Mesendoderm (in vitro differentiated cells): ENCODE data around the gene ATL3.
"Not testable (repeated sequence)": the region's sequence is repeated elsewhere in the genome, so short reads cannot be mapped to it uniquely, and the experiment has no call there.

Source experiments
- DNase-seq: peaks from one replicate; pipeline ENCODE4 v3.0.0; 2013
- H2AK5ac ChIP-seq: 2 replicates; pipeline ENCODE4 v1.6.1; 2013; ENCODE audit warnings: low read length, inconsistent platforms
- H2BK120ac ChIP-seq: 2 replicates; pipeline ENCODE4 v1.6.1; 2013; ENCODE audit warnings: low read depth, mild to moderate bottlenecking, low read length, moderate library complexity, mixed read lengths
- H2BK15ac ChIP-seq: replicated peaks from 2 replicates; pipeline ENCODE4 v1.6.1; 2013; ENCODE audit warnings: low read depth, mild to moderate bottlenecking, moderate library complexity
- H2BK5ac ChIP-seq: 2 replicates; pipeline ENCODE4 v1.6.1; 2013; ENCODE audit warnings: low read length, inconsistent platforms
- H3K18ac ChIP-seq: 2 replicates; pipeline ENCODE4 v1.6.1; 2013; ENCODE audit warnings: mild to moderate bottlenecking, low read length, mixed read lengths
- H3K23ac ChIP-seq: one replicate; pipeline ENCODE4 v1.6.1; 2013; ENCODE audit warnings: low read length
- H3K27ac ChIP-seq: 2 replicates; pipeline ENCODE4 v1.5.1; 2013; ENCODE audit warnings: low read depth, mild to moderate bottlenecking, inconsistent platforms, low read length, moderate library complexity
- H3K27me3 ChIP-seq: 2 replicates; pipeline ENCODE4 v1.6.1; 2013; ENCODE audit warnings: low read length, control low read depth, mild to moderate bottlenecking, inconsistent platforms; ENCODE audit not compliant: insufficient read depth, poor library complexity
- H3K36me3 ChIP-seq: 2 replicates; pipeline ENCODE4 v1.6.1; 2013; ENCODE audit warnings: low read length, inconsistent platforms; ENCODE audit not compliant: control insufficient read depth, insufficient read depth
- H3K4ac ChIP-seq: one replicate; pipeline ENCODE4 v1.6.1; 2013; ENCODE audit warnings: low read depth, mild to moderate bottlenecking, low read length, moderate library complexity
- H3K4me1 ChIP-seq: 2 replicates; pipeline ENCODE4 v1.6.1; 2013; ENCODE audit warnings: low read depth, low read length, inconsistent platforms; ENCODE audit not compliant: control insufficient read depth
- H3K4me2 ChIP-seq: 2 replicates; pipeline ENCODE4 v1.6.1; 2013; ENCODE audit warnings: low read length
- H3K4me3 ChIP-seq: 2 replicates; pipeline ENCODE4 v1.5.1; 2013; ENCODE audit warnings: mild to moderate bottlenecking, low read length
- H3K56ac ChIP-seq: one replicate; pipeline ENCODE4 v1.6.1; 2013; ENCODE audit warnings: low read length
- H3K79me1 ChIP-seq: 2 replicates; pipeline ENCODE4 v1.6.1; 2013; ENCODE audit warnings: low read length, inconsistent platforms
- H3K79me2 ChIP-seq: 2 replicates; pipeline ENCODE4 v1.6.1; 2013; ENCODE audit warnings: mild to moderate bottlenecking, low read length; ENCODE audit not compliant: control insufficient read depth, insufficient read depth
- H3K9ac ChIP-seq: 2 replicates; pipeline ENCODE4 v1.6.1; 2013; ENCODE audit warnings: low read length, inconsistent platforms
- H4K5ac ChIP-seq: one replicate; pipeline ENCODE4 v1.6.1; 2013; ENCODE audit warnings: low read length
- H4K8ac ChIP-seq: one replicate; pipeline ENCODE4 v1.6.1; 2013; ENCODE audit warnings: low read depth, mild to moderate bottlenecking, control low read depth, low read length, moderate library complexity
- WGBS: extraction: QIAGEN DNeasy Blood & Tissue Kit; methylation state at CpG from one replicate; pipeline ENCODE4 v1.1.7; 2013; ENCODE audit warnings: low lambda C conversion rate, missing lambda C conversion rate; ENCODE audit not compliant: insufficient coverage; ENCODE audit errors: extremely low coverage; 5-methylcytosine and 5-hydroxymethylcytosine counted together

ATL3 gene

GRCh38 chr11:63589000-63589399 is 82.2 kb downstream of the ATL3 start:
- Histone ChIP-seq H3K9ac (no peak overlapping the region), H4K5ac (no peak overlapping the region), H3K4me3 (no peak overlapping the region), H3K79me2 (no peaks in the 10 kb centered on the region), H2AK5ac (no peak overlapping the region), H3K4me2 (no peak overlapping the region), H3K79me1 (no peaks in the 10 kb centered on the region), H3K18ac (no peak overlapping the region), H2BK5ac (no peak overlapping the region), H3K4ac (no peak overlapping the region), H3K56ac (no peak overlapping the region), H3K36me3 (no peaks in the 10 kb centered on the region), H3K27ac (no peak overlapping the region), H4K8ac (no peak overlapping the region), H3K4me1 (no peaks in the 10 kb centered on the region), H3K23ac (no peak overlapping the region), H2BK120ac (no peak overlapping the region), H2BK15ac (no peak overlapping the region), H3K27me3 (no peaks in the 10 kb centered on the region)
- WGBS: no CpG with 5 or more reads among the region's 3 CpGs
- DNase-seq: no peak

GRCh38 chr11:63586451-63587166 is 84.6 kb downstream of the ATL3 start:
- Histone ChIP-seq H3K4ac (no peak overlapping the region), H3K36me3 (no peaks in the 10 kb centered on the region), H4K5ac (no peak overlapping the region), H3K27ac (no peak overlapping the region), H3K79me2 (no peaks in the 10 kb centered on the region), H2AK5ac (no peak overlapping the region), H3K79me1 (no peaks in the 10 kb centered on the region), H3K18ac (no peak overlapping the region), H3K23ac (no peak overlapping the region), H3K27me3 (no peaks in the 10 kb centered on the region), H2BK5ac (no peak overlapping the region), H2BK15ac (no peak overlapping the region), H3K4me1 (no peaks in the 10 kb centered on the region), H3K56ac (no peak overlapping the region), H2BK120ac (no peak overlapping the region), H4K8ac (no peak overlapping the region), H3K4me3 (no peak overlapping the region), H3K9ac (no peak overlapping the region), H3K4me2 (no peak overlapping the region)
- no CpG with 5 or more reads among the region's 6 CpGs for WGBS
- no peak for DNase-seq

- H2BK5ac ChIP-seq: no peak overlapping the region
- no peak overlapping the region for H4K8ac ChIP-seq
- H3K23ac ChIP-seq: no peak overlapping the region
- H3K27ac ChIP-seq: no peak overlapping the region
- H3K4me3 ChIP-seq: no peak overlapping the region
- no peak overlapping the region for H3K18ac ChIP-seq
- no peak overlapping the region for H2AK5ac ChIP-seq
- H3K9ac ChIP-seq: no peak overlapping the region
- no peak overlapping the region for H4K5ac ChIP-seq
- no peaks in the 10 kb centered on the region for H3K4me1 ChIP-seq
- H3K27me3 ChIP-seq: no peaks in the 10 kb centered on the region
- H2BK120ac ChIP-seq: no peak overlapping the region
- H3K4ac ChIP-seq: no peak overlapping the region
- no peak overlapping the region for H3K4me2 ChIP-seq
- H3K79me1 ChIP-seq: no peaks in the 10 kb centered on the region
- H3K56ac ChIP-seq: no peak overlapping the region
- no peak overlapping the region for H2BK15ac ChIP-seq
- H3K36me3 ChIP-seq: no peaks in the 10 kb centered on the region
- no peak for DNase-seq
- no peaks in the 10 kb centered on the region for H3K79me2 ChIP-seq
Observed at GRCh38 chr11:63583357-63583677, 87.9 kb downstream of the ATL3 start.

- not testable (repeated sequence) for H3K4ac ChIP-seq
Observed at GRCh38 chr11:63581224-63581623, 90.0 kb downstream of the ATL3 start.

DNA sequence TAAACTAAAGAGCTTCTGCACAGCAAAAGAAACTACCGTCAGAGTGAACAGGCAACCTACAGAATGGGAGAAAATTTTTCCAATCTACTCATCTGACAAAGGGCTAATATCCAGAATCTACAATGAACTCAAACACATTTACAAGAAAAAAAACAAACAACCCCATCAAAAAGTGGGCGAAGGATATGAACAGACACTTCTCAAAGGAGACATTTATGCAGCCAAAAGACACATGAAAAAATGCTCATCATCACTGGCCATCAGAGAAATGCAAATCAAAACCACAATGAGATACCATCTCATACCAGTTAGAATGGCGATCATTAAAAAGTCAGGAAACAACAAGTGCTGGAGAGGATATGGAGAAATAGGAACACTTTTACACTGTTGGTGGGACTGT is 92.3 kb downstream of the ATL3 start:
- H3K27me3 ChIP-seq, H3K56ac ChIP-seq, DNase-seq, H3K27ac ChIP-seq, H2BK5ac ChIP-seq, H2AK5ac ChIP-seq, H3K36me3 ChIP-seq, H4K8ac ChIP-seq, H3K18ac ChIP-seq, H3K79me2 ChIP-seq, H3K9ac ChIP-seq, H3K79me1 ChIP-seq, H3K23ac ChIP-seq, H2BK120ac ChIP-seq, H3K4ac ChIP-seq, H2BK15ac ChIP-seq, H4K5ac ChIP-seq, H3K4me2 ChIP-seq, H3K4me1 ChIP-seq, H3K4me3 ChIP-seq: not testable (repeated sequence)
- no CpG with 5 or more reads among the region's 3 CpGs for WGBS

More at GRCh38 chr11:63581224-63581623, 90.0 kb downstream of the ATL3 start:
- H3K27ac ChIP-seq, H2AK5ac ChIP-seq, H2BK120ac ChIP-seq, H3K4me3 ChIP-seq, H4K5ac ChIP-seq, H3K79me1 ChIP-seq, H3K79me2 ChIP-seq, H3K9ac ChIP-seq, H3K4me2 ChIP-seq, H2BK5ac ChIP-seq, H3K23ac ChIP-seq, H3K4me1 ChIP-seq, H2BK15ac ChIP-seq, H3K18ac ChIP-seq, H3K56ac ChIP-seq, H3K36me3 ChIP-seq, H3K27me3 ChIP-seq, H4K8ac ChIP-seq: not testable (repeated sequence)
- WGBS: no CpG with 5 or more reads among the region's 7 CpGs
- DNase-seq: peak; percentile 38

DNA sequence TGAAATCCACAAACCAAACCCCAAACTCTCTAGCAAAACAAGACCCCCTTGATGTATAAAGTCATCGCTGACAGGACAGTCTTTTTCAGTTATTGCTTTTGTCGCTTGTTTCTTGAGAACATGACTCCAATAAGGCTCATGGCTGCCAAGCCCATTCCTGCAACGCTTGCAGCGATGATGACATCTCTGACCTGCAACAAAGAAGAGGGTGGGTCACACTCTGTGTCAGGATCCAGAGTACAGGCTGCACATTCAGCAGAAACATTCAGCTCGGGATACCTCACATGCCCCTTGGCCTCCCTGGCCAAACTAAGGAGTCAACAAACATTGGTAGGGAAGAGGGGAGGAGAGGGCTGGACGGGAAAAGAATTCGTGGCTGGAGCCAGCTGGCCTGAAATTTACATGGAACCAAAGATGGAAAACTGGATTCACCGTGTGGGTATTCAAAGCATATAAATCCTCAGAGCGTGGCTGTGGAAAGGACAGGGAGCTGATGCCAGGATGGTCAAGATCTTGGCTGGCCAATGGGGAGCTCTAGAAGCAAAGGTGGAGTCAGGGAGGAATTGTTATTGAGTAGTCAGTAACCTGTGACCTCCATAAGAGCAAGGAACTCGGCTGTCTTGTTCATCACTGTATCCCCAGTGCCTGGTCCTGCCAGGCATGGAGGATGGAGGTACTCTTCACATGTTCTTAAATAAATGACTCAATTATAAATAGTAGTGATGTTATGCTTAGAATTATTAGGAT is 96.1 kb downstream of the ATL3 start:
- Histone ChIP-seq H3K36me3 (no peaks in the 10 kb centered on the region), H3K79me2 (no peaks in the 10 kb centered on the region), H4K5ac (no peak overlapping the region), H3K4me3 (no peak overlapping the region), H3K4me1 (no peaks in the 10 kb centered on the region), H2BK5ac (no peak overlapping the region), H3K79me1 (no peaks in the 10 kb centered on the region), H3K27ac (no peak overlapping the region), H3K4ac (no peak overlapping the region), H3K9ac (no peak overlapping the region), H3K23ac (no peak overlapping the region), H2BK120ac (no peak overlapping the region), H2BK15ac (no peak overlapping the region), H3K56ac (no peak overlapping the region), H2AK5ac (no peak overlapping the region), H3K18ac (no peak overlapping the region), H4K8ac (no peak overlapping the region), H3K4me2 (no peak overlapping the region), H3K27me3 (no peaks in the 10 kb centered on the region)
- DNase-seq: no peak
- no CpG with 5 or more reads among the region's 10 CpGs for WGBS
